Neural progenitor cell (in vitro differentiated cells): ENCODE results near the gene ARL2. TPM values are rescaled to one million over a fixed set of nuclear protein-coding genes. Genes with fewer than 3 reads are reported as not detected.
"Not testable (repeated sequence)": the region's sequence is repeated elsewhere in the genome, so short reads cannot be mapped to it uniquely, and the experiment has no call there.

Experiments used
- DNase-seq: peaks from one replicate; pipeline ENCODE4 v3.0.0-alpha.2; 2016; ENCODE audit warnings: low spot score
- H2AFZ ChIP-seq: fragments of 200-600 bp; sonication (generic); replicated peaks from 2 replicates; pipeline ENCODE4 v1.6.1; 2016; ENCODE audit warnings: antibody characterized with exemption
- H3F3A ChIP-seq: fragments of 200-600 bp; sonication (generic); 2 replicates; pipeline ENCODE4 v1.6.1; 2016; ENCODE audit warnings: antibody characterized with exemption, low read depth
- H3K27ac ChIP-seq: fragments of 200-600 bp; sonication (generic); 2 replicates; pipeline ENCODE4 v1.5.1; 2016; ENCODE audit warnings: mild to moderate bottlenecking
- H3K27me3 ChIP-seq: fragments of 200-600 bp; sonication (generic); 2 replicates; pipeline ENCODE4 v1.6.1; 2016; ENCODE audit warnings: mild to moderate bottlenecking, moderate library complexity
- H3K36me3 ChIP-seq: fragments of 200-600 bp; sonication (generic); 2 replicates; pipeline ENCODE4 v1.5.1; 2016
- H3K4me1 ChIP-seq: fragments of 200-600 bp; sonication (generic); 2 replicates; pipeline ENCODE4 v1.6.1; 2016; ENCODE audit warnings: mixed run types
- H3K4me2 ChIP-seq: fragments of 200-600 bp; sonication (generic); 2 replicates; pipeline ENCODE4 v1.6.1; 2016
- H3K4me3 ChIP-seq: fragments of 200-600 bp; sonication (generic); 2 replicates; pipeline ENCODE4 v1.5.1; 2016
- H3K79me2 ChIP-seq: fragments of 200-600 bp; sonication (generic); 2 replicates; pipeline ENCODE4 v1.6.1; 2016; ENCODE audit warnings: low read depth
- H3K9ac ChIP-seq: fragments of 200-600 bp; sonication (generic); 2 replicates; pipeline ENCODE4 v1.6.1; 2016
- H3K9me3 ChIP-seq: fragments of 200-600 bp; sonication (generic); 2 replicates; pipeline ENCODE4 v1.5.1; 2016; ENCODE audit warnings: low read depth
- H4K20me1 ChIP-seq: fragments of 200-600 bp; sonication (generic); 2 replicates; pipeline ENCODE4 v1.6.1; 2016; ENCODE audit warnings: low read depth
- H3K27ac Mint-ChIP-seq: 3 replicates; pipeline ENCODE4 v1.8.0; 2021; ENCODE audit warnings: mixed read lengths
- H3K27me3 Mint-ChIP-seq: 2 replicates; pipeline ENCODE4 v1.8.0; 2022; ENCODE audit warnings: low read depth, mild to moderate bottlenecking, inconsistent platforms, moderate library complexity, mixed read lengths; ENCODE audit not compliant: insufficient read depth
- H3K36me3 Mint-ChIP-seq: 3 replicates; pipeline ENCODE4 v1.8.0; 2021; ENCODE audit warnings: mixed read lengths
- H3K4me1 Mint-ChIP-seq: 3 replicates; pipeline ENCODE4 v1.8.0; 2021; ENCODE audit warnings: mixed read lengths
- H3K4me3 Mint-ChIP-seq: 3 replicates; pipeline ENCODE4 v1.8.0; 2021; ENCODE audit warnings: mild to moderate bottlenecking, moderate library complexity, mixed read lengths
- H3K9me3 Mint-ChIP-seq: 3 replicates; pipeline ENCODE4 v1.8.0; 2020; ENCODE audit warnings: mixed read lengths
- EZH2 ChIP-seq: fragments of 200-600 bp; sonication (generic); IDR thresholded peaks from 2 replicates; pipeline ENCODE4 v1.6.1; 2017; ENCODE audit warnings: antibody characterized with exemption, mild to moderate bottlenecking, moderate library complexity
- EZH2phosphoT487 ChIP-seq: fragments of 200-600 bp; sonication (generic); IDR thresholded peaks from 2 replicates; pipeline ENCODE4 v1.6.1; 2017; ENCODE audit warnings: antibody characterized with exemption
- total RNA-seq: library from RNA; depleted of rRNA; stranded (reverse); fragments of >200 nt; gene quantifications from 2 replicates; pipeline ENCODE4 v1.2.3, GENCODE V29; 2015; ENCODE audit warnings: low replicate concordance
- TF ChIP-seq, protein P1 (sequence below): fragments of 200-600 bp; sonication (generic); IDR thresholded peaks from 2 replicates; pipeline ENCODE4 v1.5.1; 2017; ENCODE audit warnings: antibody characterized with exemption, mild to moderate bottlenecking

Gene ARL2
- total RNA-seq, 1 donor from 2014 or later, result 171 TPM

GRCh38 chr11:65019824-65020223 lies 5.9 kb downstream of the ARL2 start:
- Histone ChIP-seq H3K9ac (no peak overlapping the region), H3K4me2 (no peak overlapping the region), H3K27ac (no peak overlapping the region), H4K20me1 (no peaks in the 10 kb centered on the region), H3K9me3 (no peaks in the 10 kb centered on the region), H3K27me3 (no peaks in the 10 kb centered on the region), H3K36me3 (no peaks in the 10 kb centered on the region), H3K4me1 (no peaks in the 10 kb centered on the region), H3K4me3 (no peak overlapping the region), H3K79me2 (peaks cover 18% of the 10 kb centered on the region), H2AFZ (no peak overlapping the region), H3F3A (peaks cover 3% of the 10 kb centered on the region)
- Mint-ChIP-seq H3K27me3 (peaks cover 2% of the 10 kb centered on the region), H3K27ac (no peak overlapping the region), H3K36me3 (peaks cover 24% of the 10 kb centered on the region), H3K4me3 (no peak overlapping the region), H3K4me1 (peaks cover 5% of the 10 kb centered on the region), H3K9me3 (no peaks in the 10 kb centered on the region)
- TF ChIP-seq EZH2 (no peak), EZH2phosphoT487 (no peak)
- TF ChIP-seq, protein P1, sequence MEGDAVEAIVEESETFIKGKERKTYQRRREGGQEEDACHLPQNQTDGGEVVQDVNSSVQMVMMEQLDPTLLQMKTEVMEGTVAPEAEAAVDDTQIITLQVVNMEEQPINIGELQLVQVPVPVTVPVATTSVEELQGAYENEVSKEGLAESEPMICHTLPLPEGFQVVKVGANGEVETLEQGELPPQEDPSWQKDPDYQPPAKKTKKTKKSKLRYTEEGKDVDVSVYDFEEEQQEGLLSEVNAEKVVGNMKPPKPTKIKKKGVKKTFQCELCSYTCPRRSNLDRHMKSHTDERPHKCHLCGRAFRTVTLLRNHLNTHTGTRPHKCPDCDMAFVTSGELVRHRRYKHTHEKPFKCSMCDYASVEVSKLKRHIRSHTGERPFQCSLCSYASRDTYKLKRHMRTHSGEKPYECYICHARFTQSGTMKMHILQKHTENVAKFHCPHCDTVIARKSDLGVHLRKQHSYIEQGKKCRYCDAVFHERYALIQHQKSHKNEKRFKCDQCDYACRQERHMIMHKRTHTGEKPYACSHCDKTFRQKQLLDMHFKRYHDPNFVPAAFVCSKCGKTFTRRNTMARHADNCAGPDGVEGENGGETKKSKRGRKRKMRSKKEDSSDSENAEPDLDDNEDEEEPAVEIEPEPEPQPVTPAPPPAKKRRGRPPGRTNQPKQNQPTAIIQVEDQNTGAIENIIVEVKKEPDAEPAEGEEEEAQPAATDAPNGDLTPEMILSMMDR, result no peak
- DNase-seq, result no peak

DNA sequence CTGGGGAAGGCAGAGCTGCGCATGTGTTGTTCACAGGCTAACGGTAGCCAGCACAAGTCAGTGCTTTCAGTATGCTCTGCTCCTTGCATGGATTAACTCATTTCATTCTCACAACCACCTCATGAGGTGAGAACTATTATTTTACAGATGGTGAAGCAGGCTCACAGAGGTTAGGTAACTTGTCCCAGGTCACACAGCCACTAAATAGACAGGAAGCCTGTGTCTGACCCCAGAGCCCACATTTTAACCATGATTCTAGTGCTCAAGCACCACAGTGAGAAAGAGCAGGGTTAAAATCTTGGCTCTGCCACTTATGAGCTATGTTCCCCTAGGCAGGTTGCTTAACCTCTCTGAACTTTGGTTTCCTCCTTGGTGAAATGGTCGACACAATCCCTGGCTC lies 7.0 kb downstream of the ARL2 start:
- Mint-ChIP-seq H3K4me3 (no peak overlapping the region), H3K27ac (no peak overlapping the region), H3K36me3 (peaks cover 22% of the 10 kb centered on the region), H3K27me3 (peaks cover 2% of the 10 kb centered on the region), H3K9me3 (no peaks in the 10 kb centered on the region), H3K4me1 (no peaks in the 10 kb centered on the region)
- Histone ChIP-seq H3K4me3 (no peak overlapping the region), H3K4me1 (no peaks in the 10 kb centered on the region), H3K27me3 (no peaks in the 10 kb centered on the region), H3K27ac (no peak overlapping the region), H3K79me2 (peaks cover 6% of the 10 kb centered on the region), H3K4me2 (no peak overlapping the region), H2AFZ (no peak overlapping the region), H4K20me1 (no peaks in the 10 kb centered on the region), H3K36me3 (no peaks in the 10 kb centered on the region), H3F3A (no peaks in the 10 kb centered on the region), H3K9me3 (no peaks in the 10 kb centered on the region), H3K9ac (no peak overlapping the region)
- DNase-seq, result no peak
- TF ChIP-seq, protein P1, result no peak
- TF ChIP-seq EZH2phosphoT487 (no peak), EZH2 (no peak)

DNA sequence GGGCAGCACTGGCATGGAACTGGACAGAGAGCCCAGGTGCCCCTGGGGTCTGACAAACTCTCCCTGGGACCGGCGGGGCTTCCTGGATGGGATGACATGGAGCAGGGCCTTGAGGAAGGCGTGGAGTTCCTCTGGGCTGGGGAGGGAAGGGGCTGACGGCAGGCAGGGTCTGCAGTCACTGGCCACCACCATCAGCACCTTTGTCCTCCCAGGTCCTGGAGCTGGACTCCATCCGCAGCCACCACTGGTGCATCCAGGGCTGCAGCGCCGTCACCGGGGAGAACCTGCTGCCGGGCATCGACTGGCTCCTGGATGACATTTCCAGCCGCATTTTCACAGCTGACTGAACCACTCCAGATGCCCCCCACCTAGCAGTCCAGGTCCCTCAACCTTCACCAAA lies 7.5 kb downstream of the ARL2 start:
- no peaks in the 10 kb centered on the region for H3K4me1 ChIP-seq
- Mint-ChIP-seq H3K9me3 (no peaks in the 10 kb centered on the region), H3K36me3 (peaks cover 18% of the 10 kb centered on the region), H3K4me1 (no peaks in the 10 kb centered on the region), H3K4me3 (no peak overlapping the region), H3K27ac (no peak overlapping the region), H3K27me3 (peaks cover 2% of the 10 kb centered on the region)
- no peak overlapping the region for H3K27ac ChIP-seq
- no peak overlapping the region for H2AFZ ChIP-seq
- H3K4me3 ChIP-seq, result no peak overlapping the region
- no peaks in the 10 kb centered on the region for H3F3A ChIP-seq
- H4K20me1 ChIP-seq, result no peaks in the 10 kb centered on the region
- peaks cover 1% of the 10 kb centered on the region for H3K79me2 ChIP-seq
- TF ChIP-seq EZH2phosphoT487 (no peak), EZH2 (no peak)
- TF ChIP-seq, protein P1, result no peak
- H3K4me2 ChIP-seq, result no peak overlapping the region
- no peaks in the 10 kb centered on the region for H3K27me3 ChIP-seq
- no peaks in the 10 kb centered on the region for H3K36me3 ChIP-seq
- H3K9me3 ChIP-seq, result no peaks in the 10 kb centered on the region
- no peak for DNase-seq
- no peak overlapping the region for H3K9ac ChIP-seq

GRCh38 chr11:65023502-65023901 lies 9.5 kb downstream of the ARL2 start:
- not testable (repeated sequence) for H3F3A ChIP-seq, H3K4me3 Mint-ChIP-seq, H3K9me3 Mint-ChIP-seq, H3K4me1 ChIP-seq, H4K20me1 ChIP-seq, H3K27me3 ChIP-seq, H3K4me3 ChIP-seq, H3K27ac ChIP-seq, H3K79me2 ChIP-seq, H3K4me2 ChIP-seq, H3K27me3 Mint-ChIP-seq, H3K36me3 ChIP-seq, H3K9ac ChIP-seq, H3K36me3 Mint-ChIP-seq, DNase-seq, H2AFZ ChIP-seq, H3K4me1 Mint-ChIP-seq, H3K9me3 ChIP-seq
- peak overlapping the region; percentile 44 for H3K27ac Mint-ChIP-seq
